H1 (cell line): ENCODE data around the gene CT47B1. TPM values are rescaled to one million over a fixed set of nuclear protein-coding genes. Genes with fewer than 3 reads are reported as not detected.

Experiments
- CTCF ChIA-PET: fragments of 300-600 bp; sonication (Branson Sonifier 250); formaldehyde crosslinking; loops from one replicate; lab custom pipeline; 2021; ENCODE audit not compliant: partially characterized antibody; lab: Charles Lee
- POLR2A ChIA-PET: fragments of 300-600 bp; sonication (Branson Sonifier 250); formaldehyde crosslinking; loops from one replicate; lab custom pipeline; 2021; ENCODE audit warnings: inconsistent platforms; ENCODE audit not compliant: partially characterized antibody; lab: Charles Lee
- DNase-seq, 2 experiments: peaks; one replicate each; pipeline versions ENCODE4 v3.0.0 to v3.0.0-alpha.2; 2010 to 2022; ENCODE audit warnings: low spot score in 2 of 2, low read depth in 1 of 2, mixed read lengths in 1 of 2
- FAIRE-seq: peaks from 2 replicates; lab custom pipeline; 2011; peaks lifted over from hg19 to GRCh38; lab: Jason Lieb, UNC
- H2AFZ ChIP-seq: 2 replicates; pipeline ENCODE4 v1.8.1; 2012; ENCODE audit warnings: low read length, inconsistent platforms
- H2AK5ac ChIP-seq: 2 replicates; pipeline ENCODE4 v1.6.1; 2013; ENCODE audit warnings: low read depth, low read length
- H2BK120ac ChIP-seq: replicated peaks from 2 replicates; pipeline ENCODE3; 2013; ENCODE audit warnings: low read depth, low read length, inconsistent platforms
- H2BK12ac ChIP-seq: 2 replicates; pipeline ENCODE4 v1.6.1; 2013; ENCODE audit warnings: low read depth, low read length
- H2BK15ac ChIP-seq: 2 replicates; pipeline ENCODE4 v1.6.1; 2013; ENCODE audit warnings: low read length
- H2BK20ac ChIP-seq: 2 replicates; pipeline ENCODE4 v1.6.1; 2013; ENCODE audit warnings: low read length
- H2BK5ac ChIP-seq: 2 replicates; pipeline ENCODE4 v1.6.1; 2013; ENCODE audit warnings: low read depth, low read length
- H3K14ac ChIP-seq: 2 replicates; pipeline ENCODE4 v1.6.1; 2013; ENCODE audit warnings: inconsistent platforms; ENCODE audit not compliant: insufficient read length
- H3K18ac ChIP-seq: 2 replicates; pipeline ENCODE4 v1.6.1; 2013; ENCODE audit warnings: low read length; ENCODE audit errors: extremely low read depth
- H3K23ac ChIP-seq: 2 replicates; pipeline ENCODE4 v1.6.1; 2013; ENCODE audit warnings: inconsistent platforms; ENCODE audit not compliant: insufficient read length
- H3K23me2 ChIP-seq: 2 replicates; pipeline ENCODE4 v1.6.1; 2013; ENCODE audit warnings: low read depth, low read length
- H3K27ac ChIP-seq: 2 replicates; pipeline ENCODE4 v1.6.1; 2011; ENCODE audit warnings: low read depth, low read length, inconsistent platforms
- H3K27me3 ChIP-seq, 4 experiments: replicated peaks in 1 of 4; 1 replicate in 1 of 4; 2 replicates in 3 of 4; pipeline versions ENCODE4 v1.6.1 to v1.8.1; 2011 to 2013; ENCODE audit warnings: low read length in 3 of 4, mild to moderate bottlenecking in 3 of 4, inconsistent platforms in 2 of 4, mixed read lengths in 2 of 4, moderate library complexity in 1 of 4; ENCODE audit not compliant: control insufficient read depth in 3 of 4, insufficient read depth in 3 of 4; ENCODE audit errors: extremely low read depth in 1 of 4
- H3K36me3 ChIP-seq, 4 experiments: 2 replicates each; pipeline versions ENCODE4 v1.6.1 to v1.8.1; 2011 to 2013; ENCODE audit warnings: mild to moderate bottlenecking in 4 of 4, low read length in 3 of 4, moderate library complexity in 2 of 4, control low read depth in 1 of 4, inconsistent platforms in 1 of 4; ENCODE audit not compliant: insufficient read depth in 4 of 4, control insufficient read depth in 2 of 4
- H3K4ac ChIP-seq: replicated peaks from 2 replicates; pipeline ENCODE3; 2013; ENCODE audit warnings: low read length, low read depth, mixed read lengths, inconsistent platforms; ENCODE audit not compliant: insufficient read length
- H3K4me1 ChIP-seq, 4 experiments: replicated peaks in 1 of 4; 1 replicate in 1 of 4; 2 replicates in 3 of 4; pipeline versions ENCODE4 v1.6.1 to v1.8.1; 2011 to 2013; ENCODE audit warnings: low read length in 3 of 4, inconsistent platforms in 2 of 4, mixed read lengths in 1 of 4; ENCODE audit not compliant: insufficient read depth in 4 of 4, control insufficient read depth in 3 of 4
- H3K4me2 ChIP-seq, 2 experiments: 2 replicates each; pipeline versions ENCODE4 v1.6.1 to v1.8.1; 2011 to 2013; ENCODE audit warnings: low read depth in 2 of 2, low read length in 2 of 2, control low read depth in 1 of 2, inconsistent platforms in 1 of 2, mild to moderate bottlenecking in 1 of 2; ENCODE audit not compliant: insufficient read depth in 1 of 2
- H3K4me3 ChIP-seq, 4 experiments: fragments of 200-600, 300-600 bp in 1 of 4; sonication (generic), shearing (Covaris generic), sonication (Bioruptor Twin) in 1 of 4; 2 replicates each; pipeline versions ENCODE4 v1.5.1 to v1.8.1; 2011 to 2016; ENCODE audit warnings: low read length in 4 of 4, low read depth in 3 of 4, control low read depth in 2 of 4, inconsistent platforms in 2 of 4, mild to moderate bottlenecking in 2 of 4, mixed read lengths in 1 of 4, moderate library complexity in 1 of 4; ENCODE audit not compliant: insufficient read depth in 2 of 4; ENCODE audit errors: extremely low read depth in 1 of 4
- H3K56ac ChIP-seq: replicated peaks from 2 replicates; pipeline ENCODE3; 2013; ENCODE audit warnings: low read depth, mild to moderate bottlenecking, mixed read lengths, low read length, inconsistent platforms; ENCODE audit not compliant: insufficient read length
- H3K79me1 ChIP-seq: 2 replicates; pipeline ENCODE4 v1.6.1; 2013; ENCODE audit warnings: low read depth, low read length, control low read depth
- H3K79me2 ChIP-seq, 2 experiments: 2 replicates each; pipeline versions ENCODE4 v1.6.1 to v1.8.1; 2012 to 2013; ENCODE audit warnings: low read length in 2 of 2, mild to moderate bottlenecking in 2 of 2, inconsistent platforms in 1 of 2; ENCODE audit not compliant: insufficient read depth in 2 of 2, control insufficient read depth in 1 of 2
- H3K9ac ChIP-seq, 4 experiments: replicated peaks in 1 of 4; 1 replicate in 1 of 4; 2 replicates in 3 of 4; pipeline versions ENCODE4 v1.6.1 to v1.8.1; 2011 to 2013; ENCODE audit warnings: low read depth in 3 of 4, low read length in 3 of 4, control low read depth in 2 of 4, mild to moderate bottlenecking in 2 of 4, moderate library complexity in 2 of 4, inconsistent platforms in 1 of 4; ENCODE audit errors: extremely low read depth in 1 of 4
- H3K9me3 ChIP-seq, 2 experiments: 2 replicates each; pipeline versions ENCODE4 v1.6.1 to v1.8.1; 2012 to 2013; ENCODE audit warnings: mild to moderate bottlenecking in 2 of 2, moderate library complexity in 2 of 2, control low read depth in 1 of 2, inconsistent platforms in 1 of 2, low read depth in 1 of 2, low read length in 1 of 2, mixed read lengths in 1 of 2; ENCODE audit not compliant: insufficient read depth in 2 of 2
- H4K20me1 ChIP-seq, 2 experiments: replicated peaks in 1 of 2; 2 replicates each; pipeline versions ENCODE3 to v1.8.1; 2011 to 2013; ENCODE audit warnings: inconsistent platforms in 2 of 2, low read length in 2 of 2, mild to moderate bottlenecking in 1 of 2; ENCODE audit not compliant: insufficient read depth in 2 of 2, control insufficient read depth in 1 of 2
- H4K5ac ChIP-seq: 2 replicates; pipeline ENCODE4 v1.6.1; 2013; ENCODE audit warnings: low read length, low read depth, mixed read lengths, inconsistent platforms; ENCODE audit not compliant: insufficient read length
- H4K8ac ChIP-seq: 2 replicates; pipeline ENCODE4 v1.8.0; 2013; ENCODE audit warnings: mild to moderate bottlenecking, moderate library complexity, low read length, inconsistent platforms; ENCODE audit not compliant: insufficient read depth; ENCODE audit errors: extremely low read depth
- H4K91ac ChIP-seq: replicated peaks from 2 replicates; pipeline ENCODE3; 2013; ENCODE audit warnings: low read length, mixed read lengths, inconsistent platforms; ENCODE audit not compliant: insufficient read length
- RFX5 ChIP-seq: IDR thresholded peaks from 2 replicates; pipeline ENCODE4 v1.6.1; 2011; ENCODE audit warnings: low read depth, low read length, improper control_type of control experiment, borderline replicate concordance
- polyA plus RNA-seq, 7 experiments: library from polyadenylated mRNA; depleted of rRNA in 3 of 7; stranded (reverse) in 5 of 7; unstranded in 2 of 7; fragments of >200 nt in 5 of 7; fragments of 200-250 nt in 2 of 7; gene quantifications; 1 replicate in 5 of 7; 2 replicates in 1 of 7; 4 replicates in 1 of 7; pipeline versions ENCODE4 v1.2.1 to v1.2.3, GENCODE V29; 2011 to 2013; ENCODE audit warnings: missing spikeins in 2 of 7, mixed read lengths in 2 of 7
- total RNA-seq: library from RNA; stranded (reverse); fragmentation: NEBNext Ultra II Directional; extraction: Animal tissue kit (Norgen Biotek cat#: 25700); gene quantifications from 2 replicates; pipeline ENCODE4 v1.2.1, GENCODE V29; 2021
- TF ChIP-seq, protein P1 (sequence below): fragments of 300-600 bp; sonication (generic); IDR thresholded peaks from 2 replicates; pipeline ENCODE4 v1.7.1; 2012; ENCODE audit warnings: low read length, moderate library complexity, mild to moderate bottlenecking, inconsistent platforms; ENCODE audit not compliant: insufficient replicate concordance

CT47B1 gene
- total and polyA plus RNA-seq, 2 of the 8 experiments (the other 6 are each of a cell fraction or from before 2014, with no cell fraction given): not detected

GRCh38 chrX:120839491-120839890, 36.2 kb downstream of the CT47B1 start:
- no peak overlapping the region for H3K4ac ChIP-seq
- no peaks in the 10 kb centered on the region for H3K4me1 ChIP-seq
- H3K79me2 ChIP-seq: no peaks in the 10 kb centered on the region
- H2BK20ac ChIP-seq: no peak overlapping the region
- H3K56ac ChIP-seq: no peak overlapping the region
- ChIA-PET CTCF (no interaction called here), POLR2A (no interaction called here)
- H2BK12ac ChIP-seq: no peak overlapping the region
- H2BK120ac ChIP-seq: no peak overlapping the region
- no peak overlapping the region for H4K8ac ChIP-seq
- no peaks in the 10 kb centered on the region for H3K79me1 ChIP-seq
- FAIRE-seq (no peak), DNase-seq (no peak)
- no peaks in the 10 kb centered on the region for H3K23me2 ChIP-seq
- no peak overlapping the region for H3K4me2 ChIP-seq
- no peak overlapping the region for H3K18ac ChIP-seq
- H4K5ac ChIP-seq: no peak overlapping the region
- no peak overlapping the region for H3K9ac ChIP-seq
- H2AFZ ChIP-seq: no peak overlapping the region
- H3K4me3 ChIP-seq: no peak overlapping the region
- no peak overlapping the region for H3K23ac ChIP-seq
- no peak overlapping the region for H2BK15ac ChIP-seq
- H3K27me3 ChIP-seq: no peaks in the 10 kb centered on the region
- peaks cover 5 to 25% of the 10 kb centered on the region in 2 experiments; a peak in 1 of 4 replicates for H3K9me3 ChIP-seq
- H3K14ac ChIP-seq: no peak overlapping the region
- H4K20me1 ChIP-seq: no peaks in the 10 kb centered on the region
- H2AK5ac ChIP-seq: no peak overlapping the region
- H2BK5ac ChIP-seq: no peak overlapping the region
- H3K36me3 ChIP-seq: no peaks in the 10 kb centered on the region
- H3K27ac ChIP-seq: no peak overlapping the region
- no peak overlapping the region for H4K91ac ChIP-seq
- TF ChIP-seq, protein P1, sequence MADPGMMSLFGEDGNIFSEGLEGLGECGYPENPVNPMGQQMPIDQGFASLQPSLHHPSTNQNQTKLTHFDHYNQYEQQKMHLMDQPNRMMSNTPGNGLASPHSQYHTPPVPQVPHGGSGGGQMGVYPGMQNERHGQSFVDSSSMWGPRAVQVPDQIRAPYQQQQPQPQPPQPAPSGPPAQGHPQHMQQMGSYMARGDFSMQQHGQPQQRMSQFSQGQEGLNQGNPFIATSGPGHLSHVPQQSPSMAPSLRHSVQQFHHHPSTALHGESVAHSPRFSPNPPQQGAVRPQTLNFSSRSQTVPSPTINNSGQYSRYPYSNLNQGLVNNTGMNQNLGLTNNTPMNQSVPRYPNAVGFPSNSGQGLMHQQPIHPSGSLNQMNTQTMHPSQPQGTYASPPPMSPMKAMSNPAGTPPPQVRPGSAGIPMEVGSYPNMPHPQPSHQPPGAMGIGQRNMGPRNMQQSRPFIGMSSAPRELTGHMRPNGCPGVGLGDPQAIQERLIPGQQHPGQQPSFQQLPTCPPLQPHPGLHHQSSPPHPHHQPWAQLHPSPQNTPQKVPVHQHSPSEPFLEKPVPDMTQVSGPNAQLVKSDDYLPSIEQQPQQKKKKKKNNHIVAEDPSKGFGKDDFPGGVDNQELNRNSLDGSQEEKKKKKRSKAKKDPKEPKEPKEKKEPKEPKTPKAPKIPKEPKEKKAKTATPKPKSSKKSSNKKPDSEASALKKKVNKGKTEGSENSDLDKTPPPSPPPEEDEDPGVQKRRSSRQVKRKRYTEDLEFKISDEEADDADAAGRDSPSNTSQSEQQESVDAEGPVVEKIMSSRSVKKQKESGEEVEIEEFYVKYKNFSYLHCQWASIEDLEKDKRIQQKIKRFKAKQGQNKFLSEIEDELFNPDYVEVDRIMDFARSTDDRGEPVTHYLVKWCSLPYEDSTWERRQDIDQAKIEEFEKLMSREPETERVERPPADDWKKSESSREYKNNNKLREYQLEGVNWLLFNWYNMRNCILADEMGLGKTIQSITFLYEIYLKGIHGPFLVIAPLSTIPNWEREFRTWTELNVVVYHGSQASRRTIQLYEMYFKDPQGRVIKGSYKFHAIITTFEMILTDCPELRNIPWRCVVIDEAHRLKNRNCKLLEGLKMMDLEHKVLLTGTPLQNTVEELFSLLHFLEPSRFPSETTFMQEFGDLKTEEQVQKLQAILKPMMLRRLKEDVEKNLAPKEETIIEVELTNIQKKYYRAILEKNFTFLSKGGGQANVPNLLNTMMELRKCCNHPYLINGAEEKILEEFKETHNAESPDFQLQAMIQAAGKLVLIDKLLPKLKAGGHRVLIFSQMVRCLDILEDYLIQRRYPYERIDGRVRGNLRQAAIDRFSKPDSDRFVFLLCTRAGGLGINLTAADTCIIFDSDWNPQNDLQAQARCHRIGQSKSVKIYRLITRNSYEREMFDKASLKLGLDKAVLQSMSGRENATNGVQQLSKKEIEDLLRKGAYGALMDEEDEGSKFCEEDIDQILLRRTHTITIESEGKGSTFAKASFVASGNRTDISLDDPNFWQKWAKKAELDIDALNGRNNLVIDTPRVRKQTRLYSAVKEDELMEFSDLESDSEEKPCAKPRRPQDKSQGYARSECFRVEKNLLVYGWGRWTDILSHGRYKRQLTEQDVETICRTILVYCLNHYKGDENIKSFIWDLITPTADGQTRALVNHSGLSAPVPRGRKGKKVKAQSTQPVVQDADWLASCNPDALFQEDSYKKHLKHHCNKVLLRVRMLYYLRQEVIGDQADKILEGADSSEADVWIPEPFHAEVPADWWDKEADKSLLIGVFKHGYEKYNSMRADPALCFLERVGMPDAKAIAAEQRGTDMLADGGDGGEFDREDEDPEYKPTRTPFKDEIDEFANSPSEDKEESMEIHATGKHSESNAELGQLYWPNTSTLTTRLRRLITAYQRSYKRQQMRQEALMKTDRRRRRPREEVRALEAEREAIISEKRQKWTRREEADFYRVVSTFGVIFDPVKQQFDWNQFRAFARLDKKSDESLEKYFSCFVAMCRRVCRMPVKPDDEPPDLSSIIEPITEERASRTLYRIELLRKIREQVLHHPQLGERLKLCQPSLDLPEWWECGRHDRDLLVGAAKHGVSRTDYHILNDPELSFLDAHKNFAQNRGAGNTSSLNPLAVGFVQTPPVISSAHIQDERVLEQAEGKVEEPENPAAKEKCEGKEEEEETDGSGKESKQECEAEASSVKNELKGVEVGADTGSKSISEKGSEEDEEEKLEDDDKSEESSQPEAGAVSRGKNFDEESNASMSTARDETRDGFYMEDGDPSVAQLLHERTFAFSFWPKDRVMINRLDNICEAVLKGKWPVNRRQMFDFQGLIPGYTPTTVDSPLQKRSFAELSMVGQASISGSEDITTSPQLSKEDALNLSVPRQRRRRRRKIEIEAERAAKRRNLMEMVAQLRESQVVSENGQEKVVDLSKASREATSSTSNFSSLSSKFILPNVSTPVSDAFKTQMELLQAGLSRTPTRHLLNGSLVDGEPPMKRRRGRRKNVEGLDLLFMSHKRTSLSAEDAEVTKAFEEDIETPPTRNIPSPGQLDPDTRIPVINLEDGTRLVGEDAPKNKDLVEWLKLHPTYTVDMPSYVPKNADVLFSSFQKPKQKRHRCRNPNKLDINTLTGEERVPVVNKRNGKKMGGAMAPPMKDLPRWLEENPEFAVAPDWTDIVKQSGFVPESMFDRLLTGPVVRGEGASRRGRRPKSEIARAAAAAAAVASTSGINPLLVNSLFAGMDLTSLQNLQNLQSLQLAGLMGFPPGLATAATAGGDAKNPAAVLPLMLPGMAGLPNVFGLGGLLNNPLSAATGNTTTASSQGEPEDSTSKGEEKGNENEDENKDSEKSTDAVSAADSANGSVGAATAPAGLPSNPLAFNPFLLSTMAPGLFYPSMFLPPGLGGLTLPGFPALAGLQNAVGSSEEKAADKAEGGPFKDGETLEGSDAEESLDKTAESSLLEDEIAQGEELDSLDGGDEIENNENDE: no peak
- no peak for TF ChIP-seq RFX5
